C4-2B (cell line): Measurements from ENCODE around the gene ZNF714.

ENCODE experiments used
- ZFX ChIP-seq: fragments of 450-650 bp; IDR thresholded peaks from 2 replicates; pipeline ENCODE4 v1.6.1; 2017
- TF ChIP-seq, protein P1 (sequence below): fragments of 450-650 bp; conservative IDR thresholded peaks from 2 replicates; pipeline ENCODE4 v1.5.1; 2017; ENCODE audit warnings: mild to moderate bottlenecking

- TF ChIP-seq, protein P1, sequence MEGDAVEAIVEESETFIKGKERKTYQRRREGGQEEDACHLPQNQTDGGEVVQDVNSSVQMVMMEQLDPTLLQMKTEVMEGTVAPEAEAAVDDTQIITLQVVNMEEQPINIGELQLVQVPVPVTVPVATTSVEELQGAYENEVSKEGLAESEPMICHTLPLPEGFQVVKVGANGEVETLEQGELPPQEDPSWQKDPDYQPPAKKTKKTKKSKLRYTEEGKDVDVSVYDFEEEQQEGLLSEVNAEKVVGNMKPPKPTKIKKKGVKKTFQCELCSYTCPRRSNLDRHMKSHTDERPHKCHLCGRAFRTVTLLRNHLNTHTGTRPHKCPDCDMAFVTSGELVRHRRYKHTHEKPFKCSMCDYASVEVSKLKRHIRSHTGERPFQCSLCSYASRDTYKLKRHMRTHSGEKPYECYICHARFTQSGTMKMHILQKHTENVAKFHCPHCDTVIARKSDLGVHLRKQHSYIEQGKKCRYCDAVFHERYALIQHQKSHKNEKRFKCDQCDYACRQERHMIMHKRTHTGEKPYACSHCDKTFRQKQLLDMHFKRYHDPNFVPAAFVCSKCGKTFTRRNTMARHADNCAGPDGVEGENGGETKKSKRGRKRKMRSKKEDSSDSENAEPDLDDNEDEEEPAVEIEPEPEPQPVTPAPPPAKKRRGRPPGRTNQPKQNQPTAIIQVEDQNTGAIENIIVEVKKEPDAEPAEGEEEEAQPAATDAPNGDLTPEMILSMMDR: no peak
- TF ChIP-seq ZFX: no peak
Observed at GRCh38 chr19:21164541-21164940, 82.5 kb downstream of the ZNF714 start.
